GM10248 (cell line): ENCODE results near the gene LRRC8B.
"Not testable (repeated sequence)": the region's sequence is repeated elsewhere in the genome, so short reads cannot be mapped to it uniquely, and the experiment has no call there.

ENCODE experiments used
- CTCF ChIA-PET: fragments of 300-600 bp; sonication (Branson Sonifier 250); formaldehyde crosslinking; extraction: SDS; loops from one replicate; lab custom pipeline; 2021; ENCODE audit warnings: antibody characterized with exemption; lab: Yijun Ruan, JAX
- POLR2A ChIA-PET: fragments of 350-650 bp; sonication (Branson Sonifier 250); formaldehyde crosslinking; extraction: SDS; loops from one replicate; lab custom pipeline; 2020; ENCODE audit warnings: antibody characterized with exemption; lab: Yijun Ruan, JAX
- DNase-seq: peaks from one replicate; pipeline ENCODE4 v3.0.0; 2012; ENCODE audit errors: extremely low spot score
- TF ChIP-seq, protein P1 (sequence below): IDR thresholded peaks from 2 replicates; pipeline ENCODE4 v1.5.1; 2012; ENCODE audit warnings: mild to moderate bottlenecking, low read depth; ENCODE audit errors: extremely low read depth, missing control alignments, control extremely low read depth

The LRRC8B gene

DNA sequence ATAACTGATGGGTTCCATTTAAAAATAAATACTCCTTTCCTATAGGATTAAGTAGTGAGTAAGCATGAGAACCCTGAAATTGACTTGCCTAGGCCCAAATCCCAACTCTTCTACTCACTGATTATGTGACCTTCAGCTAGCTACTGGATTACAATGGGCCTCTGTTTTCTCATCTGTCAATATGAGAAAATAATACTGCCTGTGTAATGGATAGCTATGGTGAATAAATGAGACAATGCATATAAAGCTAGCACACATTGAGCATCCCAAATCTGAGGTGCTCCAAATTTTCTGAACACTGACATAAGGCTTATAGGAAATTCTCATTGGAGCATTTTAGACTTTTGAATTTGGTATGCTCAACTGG is 103.0 kb downstream of the LRRC8B start:
- POLR2A ChIA-PET = interaction anchor here (0.7 kb wide), 1 partner anchor 249 kb away, joined by 3 read pairs; no protein-coding TSS in a partner anchor

DNA sequence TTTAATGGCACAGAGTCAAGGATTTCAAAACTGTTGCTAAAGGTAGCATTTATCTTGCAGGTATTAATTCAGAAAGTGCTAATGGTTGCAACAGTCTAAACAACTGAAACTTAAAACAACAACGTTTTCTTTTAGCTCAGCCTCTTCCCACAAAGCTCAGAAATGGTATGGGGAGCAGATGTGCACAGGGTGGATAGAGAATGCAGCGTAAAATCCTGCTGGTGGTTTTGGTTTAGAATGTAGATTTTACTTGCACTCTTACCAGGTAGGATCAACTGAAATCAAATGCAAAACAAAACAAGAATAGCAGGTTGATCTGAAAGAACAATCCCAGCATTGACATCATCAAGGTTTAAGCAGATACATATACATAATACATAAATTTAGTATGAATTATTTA is 104.5 kb downstream of the LRRC8B start:
- ChIA-PET CTCF (interaction anchor here (1.0 to 10.3 kb wide), 7 partner anchors 14 to 135 kb away, joined by 3 to 105 read pairs (median 12); no protein-coding TSS in a partner anchor), POLR2A (no interaction called here)
- no peak for DNase-seq
- TF ChIP-seq, protein P1, sequence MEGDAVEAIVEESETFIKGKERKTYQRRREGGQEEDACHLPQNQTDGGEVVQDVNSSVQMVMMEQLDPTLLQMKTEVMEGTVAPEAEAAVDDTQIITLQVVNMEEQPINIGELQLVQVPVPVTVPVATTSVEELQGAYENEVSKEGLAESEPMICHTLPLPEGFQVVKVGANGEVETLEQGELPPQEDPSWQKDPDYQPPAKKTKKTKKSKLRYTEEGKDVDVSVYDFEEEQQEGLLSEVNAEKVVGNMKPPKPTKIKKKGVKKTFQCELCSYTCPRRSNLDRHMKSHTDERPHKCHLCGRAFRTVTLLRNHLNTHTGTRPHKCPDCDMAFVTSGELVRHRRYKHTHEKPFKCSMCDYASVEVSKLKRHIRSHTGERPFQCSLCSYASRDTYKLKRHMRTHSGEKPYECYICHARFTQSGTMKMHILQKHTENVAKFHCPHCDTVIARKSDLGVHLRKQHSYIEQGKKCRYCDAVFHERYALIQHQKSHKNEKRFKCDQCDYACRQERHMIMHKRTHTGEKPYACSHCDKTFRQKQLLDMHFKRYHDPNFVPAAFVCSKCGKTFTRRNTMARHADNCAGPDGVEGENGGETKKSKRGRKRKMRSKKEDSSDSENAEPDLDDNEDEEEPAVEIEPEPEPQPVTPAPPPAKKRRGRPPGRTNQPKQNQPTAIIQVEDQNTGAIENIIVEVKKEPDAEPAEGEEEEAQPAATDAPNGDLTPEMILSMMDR = no peak

More for the DNA sequence above, 103.0 kb downstream of the LRRC8B start:
- CTCF ChIA-PET = interaction anchor here (0.9 to 10.3 kb wide), 7 partner anchors 11 to 137 kb away, joined by 3 to 105 read pairs (median 6); no protein-coding TSS in a partner anchor
- DNase-seq = no peak
- TF ChIP-seq, protein P1 = no peak

DNA sequence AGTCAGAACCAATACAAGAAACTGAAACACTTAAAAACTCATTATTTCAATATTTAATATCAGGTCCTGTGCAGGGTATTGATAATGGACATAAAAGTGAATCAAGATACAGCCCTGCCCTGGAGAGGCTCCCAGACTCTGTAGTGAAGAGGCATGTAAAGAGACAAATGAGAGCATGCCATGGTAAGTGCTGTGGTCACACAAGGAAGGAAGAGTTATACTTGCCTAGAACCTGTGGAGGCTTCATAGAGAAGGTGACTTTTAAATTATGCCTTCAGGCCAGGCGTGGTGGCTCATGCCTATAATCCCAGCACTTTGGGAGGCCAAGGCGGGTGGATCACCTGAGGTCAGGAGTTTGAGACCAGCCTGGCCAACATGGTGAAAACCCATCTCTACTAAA is 105.0 kb downstream of the LRRC8B start:
- CTCF ChIA-PET = interaction anchor here (1.0 to 10.3 kb wide), 9 partner anchors 9 to 135 kb away, joined by 3 to 105 read pairs (median 7); no protein-coding TSS in a partner anchor
- POLR2A ChIA-PET, DNase-seq: not testable (repeated sequence)

DNA sequence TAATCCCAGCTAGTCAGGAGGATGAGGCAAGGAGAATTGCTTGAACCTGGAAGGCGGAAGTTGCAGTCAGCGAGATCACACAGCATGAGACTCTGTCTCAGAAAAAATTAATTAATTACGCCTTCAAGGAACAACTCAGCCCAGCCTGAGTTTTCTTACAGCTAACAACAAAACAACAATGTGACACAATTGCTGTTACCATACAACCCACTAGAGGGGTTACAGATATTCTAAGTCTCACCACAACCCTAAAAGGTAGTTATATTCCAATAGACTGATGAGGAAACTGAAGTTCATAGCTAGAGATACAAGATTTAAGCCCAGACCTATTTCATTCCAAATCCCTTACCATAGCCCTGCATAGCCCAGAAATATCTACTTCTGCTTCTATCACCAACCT is 105.4 kb downstream of the LRRC8B start:
- POLR2A ChIA-PET = no interaction called here
- TF ChIP-seq, protein P1 = no peak

DNA sequence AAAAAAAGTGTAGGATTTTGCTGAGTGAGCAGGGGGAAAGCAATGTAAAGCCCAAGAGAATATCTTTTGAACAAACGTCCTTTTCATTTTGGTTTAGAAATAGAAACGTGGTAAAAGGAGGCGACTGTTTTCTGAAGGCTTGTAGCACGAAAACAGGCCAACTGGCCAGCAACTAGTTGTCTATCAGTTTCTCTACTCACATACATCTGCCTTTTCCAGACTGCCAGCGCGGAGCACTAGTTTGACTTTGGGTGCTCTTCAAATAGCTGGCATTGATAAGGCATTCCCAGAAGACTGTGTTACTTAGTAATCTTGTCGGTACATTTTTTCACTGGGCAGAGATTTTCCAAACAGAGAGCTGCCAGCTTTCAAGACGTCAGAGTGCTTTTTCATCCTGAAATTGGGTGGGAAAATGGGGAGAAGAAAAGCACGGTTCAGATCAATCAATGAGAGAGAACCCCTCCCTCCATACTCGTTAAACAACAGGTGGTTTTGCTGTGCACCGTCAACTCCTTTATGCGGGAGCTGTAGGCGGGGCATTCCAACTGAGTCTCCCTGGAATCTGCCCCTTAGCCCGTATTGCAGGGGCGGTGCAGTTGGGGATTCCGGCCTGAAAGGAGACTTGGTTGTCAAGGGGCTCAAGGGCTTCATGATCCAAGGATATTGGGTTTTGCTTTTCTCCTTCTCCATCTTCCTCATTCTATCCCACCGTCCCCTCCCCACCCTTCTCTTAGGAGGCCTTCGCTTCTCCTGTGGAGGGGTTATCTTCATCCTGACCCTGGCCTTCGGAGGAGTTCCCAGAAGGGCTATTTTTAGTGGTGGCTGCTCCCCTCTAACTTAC is 107.4 kb downstream of the LRRC8B start:
- TF ChIP-seq, protein P1 = no peak
- ChIA-PET CTCF (interaction anchor here (1.0 to 10.3 kb wide), 8 partner anchors 9 to 132 kb away, joined by 3 to 105 read pairs (median 8); no protein-coding TSS in a partner anchor), POLR2A (no interaction called here)
- no peak for DNase-seq

More for the DNA sequence above, 105.4 kb downstream of the LRRC8B start:
- no peak for DNase-seq
- CTCF ChIA-PET = interaction anchor here (1.0 to 10.3 kb wide), 9 partner anchors 9 to 134 kb away, joined by 3 to 105 read pairs (median 7); no protein-coding TSS in a partner anchor

DNA sequence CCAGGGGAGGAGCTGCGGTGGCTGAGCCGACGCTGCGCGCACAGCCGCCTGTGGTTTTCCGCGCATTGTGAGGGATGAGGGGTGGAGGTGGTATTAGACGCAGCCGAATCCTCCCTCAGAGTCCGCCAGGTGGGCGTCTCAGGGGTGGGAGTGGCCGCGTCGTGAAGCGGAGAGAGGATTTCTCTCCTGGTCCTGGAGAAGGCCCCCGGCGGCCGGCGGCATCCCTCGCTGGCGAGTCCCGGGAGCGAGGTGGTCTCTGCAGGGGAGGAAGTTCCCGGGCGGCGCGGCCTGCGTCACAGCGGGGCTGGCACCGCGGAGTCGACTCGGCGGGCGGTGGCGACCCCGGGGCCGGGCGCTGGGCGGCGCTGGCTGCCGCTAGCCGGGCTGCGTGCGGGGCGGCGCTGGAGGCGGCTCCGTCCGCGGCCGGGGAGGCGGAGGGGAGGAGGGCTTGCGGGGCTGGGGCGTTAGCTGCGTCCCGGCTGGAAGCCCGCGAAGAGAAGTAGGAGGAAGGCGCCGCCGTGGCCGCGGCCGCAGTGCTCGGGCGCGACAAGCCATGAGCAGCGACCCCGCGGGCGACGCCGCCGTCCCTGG is 108.1 kb downstream of the LRRC8B start, which contains the start of gene LRRC8C:
TSS of gene LRRC8C (plus strand) at position 464 of the 591 bp plus-strand sequence. CDS start 53,354 bp downstream, outside the sequence.
- CTCF ChIA-PET = interaction anchor here (0.7 to 10.3 kb wide), 11 partner anchors 10 to 150 kb away, joined by 3 to 105 read pairs (median 4); no protein-coding TSS in a partner anchor
- DNase-seq = peak; percentile 87
- TF ChIP-seq, protein P1 = peak; percentile 83
- POLR2A ChIA-PET = no interaction called here
